Activated CD4-positive, alpha-beta T cell treated with anti-CD3 and anti-CD28 coated beads, Interleukin-2, Interleukin-6, amounts not matched to agents 100 ng/mL and 50 ng/mL, durations not matched to agents 16 hours and 8 hours (primary cell): ENCODE results near the gene IGF1.
"Not testable (repeated sequence)": the region's sequence is repeated elsewhere in the genome, so short reads cannot be mapped to it uniquely, and the experiment has no call there.

Experiments
- DNase-seq: peaks from one replicate; pipeline ENCODE4 v3.0.0-alpha.2; 2020

IGF1 gene

GRCh38 chr12:102459314-102459713, 21.0 kb downstream of the IGF1 start:
- no peak for DNase-seq

GRCh38 chr12:102454808-102455760, 25.3 kb downstream of the IGF1 start:
- no peak for DNase-seq

- DNase-seq: no peak
Observed at GRCh38 chr12:102454330-102454729, 26.0 kb downstream of the IGF1 start.

- DNase-seq: no peak
Observed at GRCh38 chr12:102452605-102453004, 27.8 kb downstream of the IGF1 start.

- DNase-seq: not testable (repeated sequence)
Observed at GRCh38 chr12:102449018-102449417, 31.3 kb downstream of the IGF1 start.

- DNase-seq: not testable (repeated sequence)
Observed at GRCh38 chr12:102447426-102447825, 32.9 kb downstream of the IGF1 start.

- no peak for DNase-seq
Observed at GRCh38 chr12:102444707-102445106, 35.7 kb downstream of the IGF1 start.

- DNase-seq: no peak
Observed at GRCh38 chr12:102444093-102444492, 36.3 kb downstream of the IGF1 start.

- peak; percentile 14 for DNase-seq
Observed at GRCh38 chr12:102441077-102441596, 39.2 kb downstream of the IGF1 start.

- DNase-seq: no peak
Observed at GRCh38 chr12:102439426-102440405, 40.6 kb downstream of the IGF1 start.

GRCh38 chr12:102438827-102439210, 41.5 kb downstream of the IGF1 start:
- DNase-seq: no peak

GRCh38 chr12:102438047-102438826, 42.1 kb downstream of the IGF1 start:
- DNase-seq: no peak

- DNase-seq: no peak
Observed at GRCh38 chr12:102437511-102437910, 42.9 kb downstream of the IGF1 start.

GRCh38 chr12:102436867-102437266, 43.5 kb downstream of the IGF1 start:
- no peak for DNase-seq

- DNase-seq: no peak
Observed at GRCh38 chr12:102435827-102436436, 44.4 kb downstream of the IGF1 start.

- DNase-seq: no peak
Observed at GRCh38 chr12:102433304-102433703, 47.1 kb downstream of the IGF1 start.

GRCh38 chr12:102430661-102431060, 49.7 kb downstream of the IGF1 start:
- DNase-seq: no peak

GRCh38 chr12:102429211-102430154, 50.9 kb downstream of the IGF1 start:
- no peak for DNase-seq

GRCh38 chr12:102427543-102427941, 52.8 kb downstream of the IGF1 start:
- no peak for DNase-seq
